HG02938 (cell line): ENCODE results near the gene USF3.
A peak's percentile ranks its signal among the peaks of the same experiment; 100 is the strongest.

Experiments
- ATAC-seq: cut with Tn5 transposase; IDR thresholded peaks from one replicate; pipeline ENCODE4 v1.9.1; 2021; ENCODE audit warnings: mild to moderate bottlenecking, moderate library complexity; ENCODE audit not compliant: unreplicated experiment

USF3 gene

DNA sequence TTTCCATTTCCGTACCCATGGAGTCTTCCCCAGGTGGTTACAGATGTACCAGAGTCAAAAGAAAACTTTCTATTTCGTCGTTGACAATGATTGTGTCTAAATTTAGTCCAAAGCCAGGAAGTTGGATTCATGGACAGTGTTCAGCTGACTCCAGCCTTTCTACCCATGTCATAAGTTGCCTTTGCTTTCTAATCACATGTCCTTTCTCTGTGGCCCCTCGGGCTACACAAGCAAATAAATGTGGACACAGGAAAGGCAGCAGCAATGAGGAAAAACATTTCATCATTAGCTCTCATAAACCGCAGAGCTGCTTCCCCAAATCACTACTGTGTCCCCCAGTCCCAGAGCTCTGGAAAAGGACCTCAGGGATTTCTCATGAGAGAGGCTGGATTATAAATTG is 82.0 kb downstream of the USF3 start:
- no peak for ATAC-seq

DNA sequence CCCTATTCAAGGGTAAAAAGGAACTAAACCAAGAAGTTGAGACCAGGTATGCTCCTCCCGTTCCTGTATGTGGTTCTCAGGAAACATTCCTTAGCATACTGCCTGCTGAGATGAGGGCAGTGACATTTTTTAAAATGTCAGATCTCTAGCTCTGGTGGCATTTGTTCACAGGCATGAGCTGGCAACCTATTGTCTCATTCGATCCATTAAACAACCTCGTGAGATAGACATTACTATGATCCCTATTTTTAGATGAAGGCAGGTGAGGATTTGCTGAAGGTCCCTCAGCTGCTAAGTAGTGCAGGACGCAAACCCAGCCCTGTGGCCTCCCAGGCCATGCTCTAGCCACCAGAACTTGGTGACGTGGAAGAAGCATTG is 89.2 kb downstream of the USF3 start:
- peak; percentile 12 for ATAC-seq

DNA sequence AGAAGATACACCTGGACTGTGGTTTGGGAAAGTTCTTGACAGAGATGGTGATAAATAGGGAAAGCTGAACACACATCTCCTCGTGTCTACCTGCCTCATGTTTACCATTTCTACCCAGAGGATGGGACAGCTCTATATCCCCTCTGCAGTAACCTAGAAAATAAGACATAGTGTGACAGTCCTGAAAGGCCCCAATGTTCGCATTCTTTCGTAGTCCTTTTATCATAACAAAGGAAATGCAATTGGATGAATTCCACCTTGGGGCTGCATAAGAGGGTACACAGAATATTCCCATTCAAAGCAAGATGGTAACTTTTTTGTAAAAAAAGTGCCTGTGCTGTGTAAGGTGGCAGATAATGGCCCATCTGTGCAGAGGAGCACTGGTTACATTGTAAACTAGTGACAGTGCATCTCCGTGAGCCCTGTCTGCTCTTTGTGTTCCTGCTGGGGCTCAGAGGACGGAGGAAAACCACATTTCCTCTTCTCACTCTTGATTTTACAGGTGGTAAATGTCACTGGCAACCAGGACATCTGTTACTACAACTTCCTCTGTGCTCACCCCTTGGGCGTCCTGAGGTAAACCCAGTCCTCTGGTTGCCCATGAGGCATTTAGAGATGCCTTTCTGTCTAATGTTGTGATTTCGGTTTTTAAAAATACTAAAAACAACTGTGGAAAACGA is 89.8 kb downstream of the USF3 start:
- ATAC-seq = peak; percentile 99

DNA sequence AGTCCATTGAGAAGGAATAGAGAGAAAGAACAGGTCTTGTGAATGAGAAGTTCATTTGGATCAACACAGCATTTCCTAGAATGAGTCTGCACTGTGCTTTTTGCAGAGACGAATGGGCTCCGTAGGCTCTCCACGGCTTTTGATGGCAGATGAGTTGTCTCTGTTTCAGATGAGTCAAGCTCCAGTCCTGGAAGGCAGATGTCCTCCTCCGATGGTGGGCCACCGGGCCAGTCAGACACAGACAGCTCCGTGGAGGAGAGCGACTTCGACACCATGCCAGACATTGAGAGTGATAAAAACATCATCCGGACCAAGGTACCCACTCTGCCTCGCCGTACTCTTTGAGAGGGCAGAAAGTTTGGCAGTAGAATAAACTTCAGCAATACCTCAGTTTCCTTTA is 93.6 kb downstream of the USF3 start:
- ATAC-seq = no peak

DNA sequence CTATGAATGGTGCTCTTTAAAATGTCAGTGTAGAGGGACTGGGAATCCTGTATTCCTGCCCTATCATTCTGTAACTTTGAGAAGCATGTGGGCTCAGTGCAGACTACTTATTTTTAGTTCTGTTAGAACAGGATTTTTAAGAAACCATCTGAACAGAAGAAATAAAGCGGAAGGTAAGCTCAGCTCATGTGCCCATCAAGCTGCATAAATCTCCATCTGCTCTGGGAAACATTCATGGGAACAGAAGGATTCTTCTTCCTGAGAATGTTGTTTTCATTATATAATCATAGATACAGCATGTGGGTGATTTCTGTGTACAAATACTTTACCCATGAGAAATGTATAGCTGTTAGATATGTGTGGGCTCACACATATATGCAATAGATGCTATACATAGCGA is 94.2 kb downstream of the USF3 start:
- no peak for ATAC-seq

DNA sequence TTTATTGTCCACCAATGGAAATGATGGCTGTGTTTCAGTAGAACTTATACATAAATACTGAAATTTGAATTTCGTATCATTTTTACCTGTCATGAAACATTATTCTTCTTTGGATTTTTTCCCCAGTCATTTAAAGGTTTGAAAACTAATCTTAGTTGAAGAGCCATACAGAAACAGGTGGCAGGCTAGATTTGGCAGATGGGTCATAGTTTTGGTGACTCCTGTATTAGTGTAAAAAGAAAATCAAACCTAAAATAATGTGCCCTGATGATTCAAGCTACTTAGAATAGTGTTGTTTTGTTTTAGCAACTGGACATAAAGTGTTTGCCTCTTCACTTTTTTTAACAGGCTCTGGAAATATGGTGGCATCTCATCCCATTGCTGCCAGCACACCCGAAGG is 95.2 kb downstream of the USF3 start:
- ATAC-seq = no peak

DNA sequence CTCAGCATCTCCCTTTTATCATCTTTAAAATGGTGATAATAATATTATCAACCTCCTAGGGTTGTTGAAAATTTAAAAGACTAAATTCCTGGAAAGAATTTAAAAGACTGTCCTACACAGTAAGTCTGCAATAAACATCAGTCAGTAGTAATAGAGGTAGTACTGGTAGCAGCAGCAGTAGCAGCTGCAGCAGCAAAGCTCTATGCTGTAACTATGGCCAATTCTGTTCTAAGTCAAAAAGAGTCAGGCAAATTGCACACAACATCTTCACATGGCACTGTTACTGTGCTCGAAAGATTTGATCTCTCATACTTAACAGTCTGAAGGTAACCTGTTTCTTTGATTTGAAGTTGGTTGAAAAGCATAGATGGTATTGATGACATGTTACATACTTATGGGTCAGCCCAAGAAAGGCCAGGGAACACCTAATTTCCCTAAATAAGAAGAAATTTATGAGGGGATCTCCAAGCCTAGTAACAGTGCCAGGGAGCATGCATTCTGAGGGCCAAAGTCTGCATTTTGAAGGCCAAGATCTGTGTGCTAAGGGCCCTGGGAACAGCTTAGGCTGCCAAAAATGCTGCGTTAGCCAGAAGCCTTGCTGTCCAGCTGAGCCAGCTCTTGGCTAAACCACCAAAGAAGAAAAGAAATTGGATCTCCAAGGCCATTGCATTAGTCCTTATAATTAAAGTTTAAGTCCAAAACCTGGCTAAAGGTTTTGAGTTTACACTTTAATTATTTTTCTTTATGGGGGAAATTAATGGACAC is 95.8 kb downstream of the USF3 start:
- no peak for ATAC-seq
